Smooth muscle cell (in vitro differentiated cells): Measurements from ENCODE around the gene PGRMC2. TPM values are rescaled to one million over a fixed set of nuclear protein-coding genes. Genes with fewer than 3 reads are reported as not detected.

ENCODE experiments used
- DNase-seq: peaks from one replicate; lab custom pipeline; 2025; ENCODE audit not compliant: unreplicated experiment; lab: John Stamatoyannopoulos, UW
- H2AFZ ChIP-seq: fragments of 200-600 bp; sonication (generic); 2 replicates; pipeline ENCODE4 v1.6.0; 2016; ENCODE audit warnings: antibody characterized with exemption, low read depth, mild to moderate bottlenecking
- H3F3A ChIP-seq: fragments of 200-600 bp; sonication (generic); 2 replicates; pipeline ENCODE4 v1.6.0; 2017; ENCODE audit warnings: antibody characterized with exemption, low read depth
- H3K27ac ChIP-seq: fragments of 200-600 bp; sonication (generic); 2 replicates; pipeline ENCODE4 v1.5.1; 2016; ENCODE audit warnings: low read depth, mild to moderate bottlenecking
- H3K27me3 ChIP-seq: fragments of 200-600 bp; sonication (generic); 2 replicates; pipeline ENCODE4 v1.6.1; 2016; ENCODE audit warnings: low read depth, mild to moderate bottlenecking
- H3K36me3 ChIP-seq: fragments of 200-600 bp; sonication (generic); 2 replicates; pipeline ENCODE4 v1.5.1; 2016; ENCODE audit warnings: low read depth
- H3K4me1 ChIP-seq: fragments of 200-600 bp; sonication (generic); 2 replicates; pipeline ENCODE4 v1.5.1; 2016; ENCODE audit warnings: low read depth
- H3K4me2 ChIP-seq: fragments of 200-600 bp; sonication (generic); 2 replicates; pipeline ENCODE4 v1.6.0; 2016; ENCODE audit warnings: mild to moderate bottlenecking
- H3K4me3 ChIP-seq: fragments of 200-600 bp; sonication (generic); 2 replicates; pipeline ENCODE4 v1.5.1; 2016; ENCODE audit warnings: mild to moderate bottlenecking
- H3K79me2 ChIP-seq: fragments of 200-600 bp; sonication (generic); 2 replicates; pipeline ENCODE4 v1.6.0; 2016; ENCODE audit warnings: low read depth, mild to moderate bottlenecking
- H3K9ac ChIP-seq: fragments of 200-600 bp; sonication (generic); 2 replicates; pipeline ENCODE4 v1.6.0; 2016; ENCODE audit warnings: low read depth
- H3K9me3 ChIP-seq: fragments of 200-600 bp; sonication (generic); replicated peaks from 2 replicates; pipeline ENCODE4 v1.5.1; 2016; ENCODE audit warnings: low read depth
- H4K20me1 ChIP-seq: fragments of 200-600 bp; sonication (generic); 2 replicates; pipeline ENCODE4 v1.6.0; 2016; ENCODE audit warnings: low read depth
- WGBS: methylation state at CpG from one replicate; pipeline ENCODE4 v1.1.7; 2016; ENCODE audit warnings: low lambda C conversion rate; 5-methylcytosine and 5-hydroxymethylcytosine counted together
- polyA plus RNA-seq: library from polyadenylated mRNA; unstranded; fragments of >200 nt; fragmentation: Nextera tagmentation; extraction: Ambion mirVana; gene quantifications from 2 replicates; pipeline ENCODE4 v1.2.1, GENCODE V29; 2016
- total RNA-seq: library from RNA; depleted of rRNA; stranded (reverse); fragments of >200 nt; gene quantifications from 2 replicates; pipeline ENCODE4 v1.2.3, GENCODE V29; 2014
- TF ChIP-seq, protein P1 (sequence below): fragments of 200-600 bp; sonication (generic); IDR thresholded peaks from 2 replicates; pipeline ENCODE4 v1.5.1; 2017; ENCODE audit warnings: borderline replicate concordance, mild to moderate bottlenecking, antibody characterized with exemption; ENCODE audit not compliant: insufficient read depth, poor library complexity, severe bottlenecking

Gene PGRMC2
- total and polyA plus RNA-seq, 2 experiments from 2014 or later = 52.1 to 56.7 TPM

DNA sequence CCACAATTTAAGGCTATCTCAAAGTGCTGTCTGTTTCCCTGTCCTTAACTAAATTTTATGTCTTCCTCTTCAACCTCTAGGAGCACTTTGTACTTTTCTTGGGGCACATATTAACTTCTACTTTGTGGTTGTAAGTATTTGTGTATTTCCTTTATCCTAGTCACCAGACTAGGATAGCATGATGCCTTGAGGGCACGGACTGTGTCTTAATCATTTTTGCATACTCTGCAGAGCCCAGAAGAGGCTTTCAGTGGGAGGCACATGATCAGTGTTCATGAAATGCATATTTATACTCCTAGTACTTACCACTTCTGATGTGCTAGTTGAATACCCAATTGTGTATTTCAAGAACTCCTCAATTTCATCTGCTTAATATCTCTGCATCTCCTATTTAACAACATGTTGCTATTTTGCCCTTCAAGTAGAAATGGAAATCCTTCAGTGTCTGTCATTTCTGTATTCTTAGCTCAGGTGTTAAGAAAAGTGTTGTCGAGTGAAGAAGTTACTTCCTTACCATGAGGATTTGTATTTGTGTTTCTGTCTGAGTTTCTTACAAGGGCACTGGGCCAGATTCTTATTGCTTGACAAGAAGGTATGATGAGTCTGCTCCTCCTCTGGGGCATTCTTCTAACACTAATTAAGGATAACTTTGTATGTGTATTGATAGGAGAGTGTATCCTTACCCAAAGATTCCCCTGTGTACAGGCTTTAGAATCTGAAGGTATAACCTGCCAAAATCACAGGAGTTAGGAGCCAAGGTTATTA lies 28.3 kb upstream of the PGRMC2 start:
- Histone ChIP-seq H3K4me2 (no peak overlapping the region), H3K36me3 (no peaks in the 10 kb centered on the region), H4K20me1 (no peaks in the 10 kb centered on the region), H3K4me3 (no peak overlapping the region), H2AFZ (no peak overlapping the region), H3K4me1 (no peaks in the 10 kb centered on the region), H3K27ac (peak overlapping the region; percentile 27), H3K9ac (no peak overlapping the region), H3F3A (no peaks in the 10 kb centered on the region), H3K79me2 (no peaks in the 10 kb centered on the region), H3K27me3 (no peaks in the 10 kb centered on the region), H3K9me3 (no peaks in the 10 kb centered on the region)
- WGBS = 85% methylated on average over 2 of the region's 2 CpGs
- TF ChIP-seq, protein P1, sequence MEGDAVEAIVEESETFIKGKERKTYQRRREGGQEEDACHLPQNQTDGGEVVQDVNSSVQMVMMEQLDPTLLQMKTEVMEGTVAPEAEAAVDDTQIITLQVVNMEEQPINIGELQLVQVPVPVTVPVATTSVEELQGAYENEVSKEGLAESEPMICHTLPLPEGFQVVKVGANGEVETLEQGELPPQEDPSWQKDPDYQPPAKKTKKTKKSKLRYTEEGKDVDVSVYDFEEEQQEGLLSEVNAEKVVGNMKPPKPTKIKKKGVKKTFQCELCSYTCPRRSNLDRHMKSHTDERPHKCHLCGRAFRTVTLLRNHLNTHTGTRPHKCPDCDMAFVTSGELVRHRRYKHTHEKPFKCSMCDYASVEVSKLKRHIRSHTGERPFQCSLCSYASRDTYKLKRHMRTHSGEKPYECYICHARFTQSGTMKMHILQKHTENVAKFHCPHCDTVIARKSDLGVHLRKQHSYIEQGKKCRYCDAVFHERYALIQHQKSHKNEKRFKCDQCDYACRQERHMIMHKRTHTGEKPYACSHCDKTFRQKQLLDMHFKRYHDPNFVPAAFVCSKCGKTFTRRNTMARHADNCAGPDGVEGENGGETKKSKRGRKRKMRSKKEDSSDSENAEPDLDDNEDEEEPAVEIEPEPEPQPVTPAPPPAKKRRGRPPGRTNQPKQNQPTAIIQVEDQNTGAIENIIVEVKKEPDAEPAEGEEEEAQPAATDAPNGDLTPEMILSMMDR = no peak
- DNase-seq = no peak

DNA sequence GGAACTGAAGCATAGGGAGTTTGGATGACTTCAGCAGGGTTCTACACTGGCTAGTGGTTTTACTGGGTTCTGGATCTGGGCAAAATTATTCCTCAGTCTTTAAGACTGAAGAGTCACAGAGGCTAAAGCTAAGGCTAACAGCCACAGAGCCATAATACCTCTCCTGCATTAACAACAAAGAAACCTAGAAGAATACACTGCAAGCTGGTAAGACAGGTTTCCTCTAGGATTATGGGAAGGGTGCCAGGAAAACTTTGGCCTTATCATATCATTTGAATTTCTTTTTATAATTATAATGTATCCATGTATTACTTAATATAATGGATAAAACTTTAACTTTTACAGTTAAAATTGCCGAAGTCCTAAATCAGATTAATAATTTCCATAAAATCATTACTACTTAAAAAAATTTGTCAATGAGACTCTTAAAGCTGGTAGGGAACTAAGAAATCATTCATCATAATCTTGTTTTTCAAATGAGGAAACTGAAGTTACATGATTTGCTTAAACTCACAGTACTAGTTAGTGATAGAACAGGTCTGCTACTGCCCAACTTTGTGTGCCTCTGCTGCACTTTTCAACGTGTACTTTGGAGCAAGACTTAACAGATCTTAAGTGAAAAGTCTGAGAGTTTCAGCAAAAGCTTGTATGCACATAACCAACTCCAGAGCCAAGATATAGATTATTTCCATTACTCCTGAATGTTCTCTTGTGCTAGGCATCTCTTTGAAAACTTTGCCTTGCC lies 24.2 kb upstream of the PGRMC2 start:
- Histone ChIP-seq H3K79me2 (no peaks in the 10 kb centered on the region), H3F3A (no peaks in the 10 kb centered on the region), H3K9ac (no peak overlapping the region), H2AFZ (no peak overlapping the region), H3K27ac (no peak overlapping the region), H3K27me3 (no peaks in the 10 kb centered on the region), H4K20me1 (no peaks in the 10 kb centered on the region), H3K9me3 (no peaks in the 10 kb centered on the region), H3K4me3 (no peak overlapping the region), H3K4me2 (no peak overlapping the region), H3K4me1 (no peaks in the 10 kb centered on the region), H3K36me3 (no peaks in the 10 kb centered on the region)
- 79% methylated on average over 2 of the region's 2 CpGs for WGBS
- TF ChIP-seq, protein P1 = no peak
- no peak for DNase-seq

DNA sequence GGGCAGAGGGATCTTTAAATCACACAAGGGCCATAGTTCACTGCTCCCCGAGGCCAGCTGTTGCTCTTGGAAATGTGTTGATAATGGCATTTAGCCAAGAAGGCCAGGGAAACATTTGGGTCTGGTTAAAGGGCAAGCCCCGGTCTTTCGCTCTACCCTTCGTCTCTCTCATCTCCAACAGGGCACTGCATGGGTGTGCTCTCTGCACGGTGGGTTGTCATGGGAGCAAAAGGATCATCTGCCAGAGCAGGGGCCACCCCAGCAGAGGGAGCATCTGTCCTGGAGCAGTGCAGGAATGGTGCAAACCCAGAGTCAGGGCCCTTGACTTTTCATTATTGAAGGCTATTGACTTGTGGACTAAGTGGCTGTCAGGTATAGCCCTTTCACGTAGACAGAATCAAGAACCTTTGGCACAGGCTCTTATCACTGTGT lies 22.7 kb upstream of the PGRMC2 start:
- H3K4me1 ChIP-seq = no peaks in the 10 kb centered on the region
- no peaks in the 10 kb centered on the region for H4K20me1 ChIP-seq
- no peak overlapping the region for H2AFZ ChIP-seq
- H3K27me3 ChIP-seq = no peaks in the 10 kb centered on the region
- no peaks in the 10 kb centered on the region for H3F3A ChIP-seq
- no peaks in the 10 kb centered on the region for H3K79me2 ChIP-seq
- no peak overlapping the region for H3K27ac ChIP-seq
- H3K9me3 ChIP-seq = no peaks in the 10 kb centered on the region
- no peak overlapping the region for H3K4me3 ChIP-seq
- no peaks in the 10 kb centered on the region for H3K36me3 ChIP-seq
- no peak overlapping the region for H3K4me2 ChIP-seq
- no peak overlapping the region for H3K9ac ChIP-seq
- 49% methylated on average over 6 of the region's 6 CpGs for WGBS
- DNase-seq = no peak
- TF ChIP-seq, protein P1 = no peak

DNA sequence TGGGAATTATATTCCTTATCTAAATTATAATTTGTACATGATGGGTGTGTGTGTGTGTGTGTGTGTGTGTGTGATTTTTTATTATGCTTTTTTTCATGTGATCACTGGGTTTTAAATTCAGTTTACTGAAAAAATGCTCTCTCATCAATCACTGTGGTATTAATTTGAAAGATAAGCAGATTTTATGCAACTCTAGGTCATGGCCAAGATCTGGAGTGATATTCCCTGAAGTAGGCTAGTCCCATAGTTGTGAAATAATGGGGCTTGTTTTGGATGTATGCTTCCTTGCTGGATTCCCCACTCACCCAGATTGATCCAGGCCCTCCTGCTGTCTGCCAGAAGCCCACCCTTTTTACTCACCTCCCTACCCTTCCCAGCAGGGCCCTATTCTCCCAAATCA lies 22.0 kb upstream of the PGRMC2 start:
- no peak overlapping the region for H3K4me3 ChIP-seq

More for the DNA sequence above, 22.0 kb upstream of the PGRMC2 start:
- Histone ChIP-seq H3K4me1 (no peaks in the 10 kb centered on the region), H3K27me3 (no peaks in the 10 kb centered on the region), H3K27ac (no peak overlapping the region), H3K79me2 (no peaks in the 10 kb centered on the region), H3K36me3 (no peaks in the 10 kb centered on the region), H3F3A (no peaks in the 10 kb centered on the region), H3K4me2 (no peak overlapping the region), H3K9ac (no peak overlapping the region), H2AFZ (no peak overlapping the region), H4K20me1 (no peaks in the 10 kb centered on the region), H3K9me3 (no peaks in the 10 kb centered on the region)
- DNase-seq = no peak
- TF ChIP-seq, protein P1 = no peak
